Left cardiac atrium (tissue), 4 donors: ENCODE measurements around the gene GNAL. TPM values are rescaled to one million over a fixed set of nuclear protein-coding genes. Genes with fewer than 3 reads are reported as not detected.
"Not testable (repeated sequence)": the region's sequence is repeated elsewhere in the genome, so short reads cannot be mapped to it uniquely, and the experiment has no call there.

Experiments
- ATAC-seq, 2 donors: fragments of 200-7000 bp; cut with Tn5 transposase; one replicate each; pipeline ENCODE4 v1.9.1; 2020; ENCODE audit warnings: mild to moderate bottlenecking in 2 of 2, moderate library complexity in 2 of 2
- DNase-seq: peaks from one replicate; pipeline ENCODE4 v3.0.0-alpha.2; 2020
- intact Hi-C, 2 donors: fragments of 100-400 bp; cut with DNase I; formaldehyde crosslinking; loops; one replicate each; pipeline versions ENCODE4 v1.14.1 to v1.15.1; 2022 to 2023
- total RNA-seq, 2 donors: library from RNA; stranded (reverse); fragmentation: NEBNext Ultra II Directional; extraction: Animal tissue kit (Norgen Biotek cat#: 25700); gene quantifications; one replicate each; pipeline ENCODE4 v1.2.1, GENCODE V29; 2021
- donor health status: DM: no; HTN: yes; CAD: no.
- donor health status: DM: no; HTN: yes; CAD: no; lungs with severe emphysema.
- donor health status: DM: yes; HTN: yes; CAD: no.
- donor health status: Dilated cardiomyopathy.

GNAL gene
- total RNA-seq, 2 donors from 2014 or later = 3.0 to 5.8 TPM

DNA sequence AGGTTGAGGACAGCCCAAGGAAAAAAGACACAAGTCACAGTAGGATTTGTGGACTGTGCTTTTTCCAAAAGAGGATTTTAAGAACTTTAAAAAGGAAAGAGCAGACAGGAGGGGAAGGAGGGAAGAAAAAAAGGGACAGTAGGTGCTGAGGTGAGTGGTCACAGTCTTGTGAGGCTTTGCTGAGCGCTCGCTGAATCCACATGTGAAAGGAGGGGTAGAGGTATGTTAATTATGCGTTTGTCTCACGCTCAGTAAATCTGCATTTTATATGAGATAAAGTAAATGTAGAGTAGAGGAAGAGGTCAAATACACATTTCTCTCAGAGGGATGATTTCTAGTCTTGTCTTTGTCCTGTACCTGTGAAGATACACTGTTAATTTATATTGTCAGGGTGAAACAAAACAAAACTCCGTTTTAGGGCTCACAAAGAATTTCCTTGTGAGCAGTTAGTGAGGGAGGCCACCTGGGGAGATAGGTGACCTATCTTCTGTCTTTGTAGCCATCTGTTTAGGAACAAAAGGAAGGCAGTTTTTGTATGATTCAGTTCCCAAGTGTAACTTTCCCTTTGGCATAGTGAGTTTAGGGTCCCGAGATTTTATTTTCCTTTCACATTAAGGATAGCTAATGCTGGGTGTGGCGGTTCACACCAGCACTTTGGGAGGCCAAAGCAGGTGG lies 25.3 kb downstream of the GNAL start:
- ATAC-seq = no peak
- intact Hi-C loops = no loop called here
- DNase-seq = no peak

DNA sequence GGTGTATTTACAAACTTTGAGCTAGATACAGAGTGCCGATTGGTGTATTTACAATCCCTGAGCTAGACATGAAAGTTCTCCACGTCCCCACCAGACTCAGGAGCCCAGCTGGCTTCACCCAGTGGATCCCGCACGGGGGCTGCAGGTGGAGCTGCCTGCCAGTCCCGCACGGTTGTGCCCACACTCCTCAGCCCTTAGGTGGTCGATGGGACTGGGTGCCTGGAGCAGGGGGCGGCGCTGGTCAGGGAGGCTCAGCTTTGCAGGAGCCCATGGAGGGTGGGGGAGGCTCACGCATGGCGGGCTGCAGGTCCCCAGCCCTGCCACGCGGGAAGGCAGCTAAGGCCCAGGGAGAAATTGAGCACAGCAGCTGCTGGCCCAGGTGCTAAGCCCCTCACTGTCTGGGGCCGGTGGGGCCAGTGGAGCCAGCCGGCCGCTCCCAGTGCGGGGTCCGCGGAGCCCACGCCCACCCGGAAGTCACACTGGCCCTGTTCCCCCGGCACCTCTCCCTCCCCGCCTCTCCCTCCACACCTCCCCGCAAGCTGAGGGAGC lies 27.8 kb downstream of the GNAL start:
- intact Hi-C loops, DNase-seq, ATAC-seq: not testable (repeated sequence)

DNA sequence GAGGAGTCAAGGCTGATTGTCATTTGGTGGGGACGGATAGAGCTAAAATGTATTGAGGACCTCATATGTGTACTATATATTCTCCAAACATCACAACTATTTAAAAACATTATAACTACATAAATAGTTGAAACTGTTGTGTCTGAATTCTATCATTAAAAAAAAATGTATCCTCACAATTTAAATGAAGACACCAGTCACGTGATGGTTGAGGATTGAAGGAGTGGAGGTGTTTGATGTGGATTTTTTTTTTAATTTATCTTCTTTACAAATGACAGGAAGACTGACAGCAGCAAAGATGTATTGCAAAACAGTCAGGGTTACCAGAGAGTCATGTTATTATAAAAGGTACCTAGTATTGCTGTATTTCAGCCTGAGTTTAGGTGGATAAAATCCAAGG lies 30.0 kb downstream of the GNAL start:
- intact Hi-C loops = no loop called here
- ATAC-seq = no peak

DNA sequence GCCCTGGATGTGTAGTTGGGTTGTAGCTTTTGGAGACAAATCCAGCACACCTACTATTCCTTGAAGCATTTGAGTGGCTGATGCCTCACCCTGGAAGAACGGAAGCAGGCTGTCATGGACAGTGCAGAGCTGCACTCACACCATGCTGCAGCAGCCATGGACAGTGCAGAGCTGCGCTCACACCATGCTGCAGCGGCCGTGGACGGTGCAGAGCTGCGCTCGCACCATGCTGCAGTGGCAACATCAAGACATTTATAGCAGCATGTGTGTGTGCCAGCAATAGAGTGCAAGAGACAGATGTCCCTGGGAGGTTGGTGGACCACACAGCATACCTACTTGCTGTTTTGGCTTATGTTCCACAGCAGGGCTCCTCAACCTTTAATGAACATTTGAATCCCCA lies 30.6 kb downstream of the GNAL start:
- DNase-seq (no peak), ATAC-seq (no peak)
- intact Hi-C loops = no loop called here

More for the DNA sequence above, 30.0 kb downstream of the GNAL start:
- DNase-seq = no peak

DNA sequence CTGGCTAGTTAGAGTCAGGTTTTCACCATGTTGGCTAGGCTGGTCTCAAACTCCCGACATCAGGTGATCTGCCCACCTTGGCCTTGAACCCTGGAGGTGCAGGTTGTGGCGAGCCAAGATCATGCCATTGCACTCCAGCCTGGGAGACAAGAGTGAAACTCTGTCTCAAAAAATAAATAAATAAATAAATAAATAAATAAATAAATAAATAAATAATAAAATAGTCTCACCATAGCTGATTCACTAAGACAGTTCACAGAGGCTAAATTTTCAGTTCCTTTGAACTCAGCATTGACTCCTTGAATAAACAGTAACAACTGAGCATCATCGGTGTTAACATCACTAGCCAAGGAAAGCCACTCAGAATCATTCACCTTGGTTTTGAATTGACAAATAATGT lies 32.7 kb downstream of the GNAL start:
- no peak for ATAC-seq
- intact Hi-C loops = no loop called here
- DNase-seq = no peak

DNA sequence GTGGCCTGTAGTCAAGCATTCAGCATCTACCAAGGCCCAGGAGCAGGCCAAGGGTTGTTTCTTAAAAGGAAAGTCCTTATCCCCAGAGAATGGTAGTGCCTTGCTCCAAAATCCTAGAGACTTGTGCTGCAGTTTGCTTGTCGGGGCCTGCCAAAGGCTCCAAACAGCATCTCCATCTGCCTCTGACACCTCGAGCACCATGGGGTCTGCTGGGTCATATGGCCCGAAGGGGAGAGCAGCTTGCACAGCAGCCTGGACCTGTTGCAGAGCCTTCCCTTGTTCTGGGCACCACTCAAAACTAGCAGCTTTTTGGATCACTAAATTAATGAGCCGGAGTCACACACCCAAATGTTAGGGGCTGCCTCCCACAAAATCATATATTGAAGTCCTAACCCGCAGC lies 35.7 kb downstream of the GNAL start:
- intact Hi-C loops = loop anchor here in 1 of 2 donors (5.0 kb wide), 1 partner anchor 67 kb away; no protein-coding TSS in a partner anchor
- DNase-seq (no peak), ATAC-seq (no peak)

DNA sequence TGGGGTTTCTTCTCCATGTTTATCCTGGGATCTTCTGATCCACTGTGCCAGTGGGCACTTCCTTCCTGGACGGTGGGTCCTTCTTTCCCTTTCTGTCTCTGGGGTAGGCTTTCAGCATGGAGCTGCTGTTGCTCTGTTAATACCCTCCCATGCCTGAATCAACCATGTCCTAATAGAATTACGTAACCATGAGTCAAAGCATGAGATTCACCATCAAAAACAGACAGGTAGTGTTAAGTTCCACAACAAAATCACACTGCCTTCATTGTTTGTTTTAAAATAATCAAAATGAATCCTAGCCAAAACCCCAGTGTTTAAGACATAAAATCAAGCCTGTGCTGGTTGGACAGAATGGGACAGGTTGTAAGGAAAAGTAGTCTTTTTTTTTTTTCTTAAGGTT lies 37.5 kb downstream of the GNAL start:
- intact Hi-C loops = loop anchor here in 1 of 2 donors (5.0 kb wide), 1 partner anchor 69 kb away; no protein-coding TSS in a partner anchor
- ATAC-seq = no peak
- no peak for DNase-seq

DNA sequence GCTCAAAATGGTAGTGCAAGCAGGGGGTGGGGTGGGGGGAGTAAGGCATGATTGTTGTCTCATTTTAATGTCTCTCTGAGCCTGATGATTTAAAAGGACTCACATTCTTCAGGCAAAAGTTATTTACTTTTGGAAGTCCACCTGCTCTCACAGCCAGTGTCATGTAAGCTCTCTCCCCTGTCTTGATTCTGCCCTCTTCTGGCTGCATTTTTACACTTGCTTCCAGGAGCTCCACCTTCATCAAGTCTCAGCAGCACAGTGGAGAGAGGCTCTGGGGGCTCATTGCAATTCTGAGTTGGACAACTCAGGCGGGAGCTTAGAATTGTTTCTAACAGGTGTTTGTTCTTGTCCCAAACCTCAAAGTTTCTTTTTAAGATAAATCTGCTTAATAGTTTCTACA lies 39.2 kb downstream of the GNAL start:
- intact Hi-C loops = loop anchor here in 1 of 2 donors (5.0 kb wide), 1 partner anchor 71 kb away; no protein-coding TSS in a partner anchor
- ATAC-seq = no peak
- DNase-seq = no peak

DNA sequence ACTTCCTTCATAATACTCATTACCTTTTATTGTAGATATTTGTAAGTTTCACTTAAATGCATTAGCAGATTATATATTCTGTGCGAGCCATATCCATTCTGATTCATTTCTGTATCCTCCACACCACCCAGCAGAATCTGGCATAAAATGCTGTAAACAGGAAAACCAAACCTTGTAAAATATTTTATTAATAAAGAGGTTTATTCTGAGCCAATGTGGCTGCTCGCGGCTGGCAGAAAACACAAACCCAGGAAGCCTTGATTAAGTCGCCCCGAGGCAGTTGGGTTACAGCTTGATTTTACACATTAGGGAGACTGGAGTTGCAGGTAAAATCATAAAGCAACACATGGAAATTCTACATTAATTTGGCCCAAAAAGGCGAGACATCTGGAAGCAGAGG lies 40.5 kb downstream of the GNAL start:
- ATAC-seq = no peak
- intact Hi-C loops = loop anchor here in 1 of 2 donors (5.0 kb wide), 1 partner anchor 72 kb away; no protein-coding TSS in a partner anchor

DNA sequence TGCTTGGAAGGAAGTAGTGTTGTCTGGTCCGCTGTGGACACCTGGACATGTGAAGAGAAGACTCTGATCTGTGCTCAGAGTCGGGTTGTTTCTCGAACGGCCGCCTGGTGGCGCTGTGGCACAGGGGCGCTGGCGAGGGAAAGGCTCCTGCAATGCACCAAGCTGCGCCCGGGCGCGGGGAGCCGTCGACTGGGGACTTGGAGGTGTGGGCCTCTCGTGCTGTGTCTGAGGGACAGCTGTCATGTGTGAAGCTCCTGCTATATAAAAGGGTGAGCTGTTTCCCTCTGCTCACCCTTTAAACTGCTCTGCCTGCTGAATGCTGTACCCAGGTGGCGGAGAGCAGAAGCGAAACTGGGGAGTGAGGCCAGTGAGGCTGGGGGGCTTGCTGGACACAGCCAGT lies 44.0 kb downstream of the GNAL start:
- ATAC-seq = peak; percentile 89 to 93

More for the DNA sequence above, 40.5 kb downstream of the GNAL start:
- DNase-seq = no peak

DNA sequence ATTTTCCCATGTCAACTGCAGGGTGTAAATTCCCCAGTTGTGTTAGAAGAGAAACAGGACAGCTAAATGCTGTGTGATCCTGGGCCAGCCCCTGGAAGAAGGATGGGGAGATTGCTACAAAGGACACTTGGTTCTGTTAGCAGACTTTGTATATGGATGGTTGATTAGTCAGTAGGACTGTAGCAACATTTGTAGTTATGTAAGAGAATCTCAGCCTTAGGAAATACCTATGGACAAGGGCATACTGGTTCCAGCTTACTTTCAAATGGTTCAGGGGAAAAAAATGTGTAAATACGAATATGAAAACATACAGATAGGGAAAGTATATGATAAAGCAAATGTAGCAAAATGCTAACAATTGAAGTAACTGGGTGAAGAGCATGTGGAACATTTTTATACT lies 47.6 kb downstream of the GNAL start:
- DNase-seq (no peak), ATAC-seq (no peak)
- intact Hi-C loops = loop anchor here in 1 of 2 donors (10.0 kb wide), 1 partner anchor 308 kb away; no protein-coding TSS in a partner anchor

More for the DNA sequence above, 44.0 kb downstream of the GNAL start:
- intact Hi-C loops = loop anchor here (1.0 to 10.0 kb wide), 4 partner anchors 139 to 312 kb away; no protein-coding TSS in a partner anchor
- peak; percentile 79 for DNase-seq

DNA sequence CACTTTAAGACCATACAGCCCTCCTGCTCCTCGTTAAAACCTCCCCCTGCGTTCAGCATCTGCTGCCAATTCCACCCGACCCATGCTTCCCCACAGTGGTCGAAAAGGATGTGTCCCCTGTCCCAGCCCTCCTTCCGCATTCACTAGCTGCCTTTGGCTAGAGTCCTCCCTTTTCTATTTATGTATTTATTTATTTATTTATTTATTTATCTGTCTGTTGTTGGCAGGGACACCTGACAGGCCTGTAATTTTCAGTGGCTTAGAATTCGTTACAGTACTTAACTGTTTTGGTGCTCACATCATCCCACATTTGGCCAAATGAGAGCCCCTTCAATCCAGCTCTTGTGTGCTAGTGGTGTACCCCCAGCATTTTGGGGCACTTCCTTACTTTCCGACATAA lies 50.8 kb downstream of the GNAL start:
- DNase-seq (no peak), ATAC-seq (peak in 1 of 2 donors; percentile 38)
- intact Hi-C loops = loop anchor here in 1 of 2 donors (10.0 kb wide), 1 partner anchor 305 kb away; no protein-coding TSS in a partner anchor

DNA sequence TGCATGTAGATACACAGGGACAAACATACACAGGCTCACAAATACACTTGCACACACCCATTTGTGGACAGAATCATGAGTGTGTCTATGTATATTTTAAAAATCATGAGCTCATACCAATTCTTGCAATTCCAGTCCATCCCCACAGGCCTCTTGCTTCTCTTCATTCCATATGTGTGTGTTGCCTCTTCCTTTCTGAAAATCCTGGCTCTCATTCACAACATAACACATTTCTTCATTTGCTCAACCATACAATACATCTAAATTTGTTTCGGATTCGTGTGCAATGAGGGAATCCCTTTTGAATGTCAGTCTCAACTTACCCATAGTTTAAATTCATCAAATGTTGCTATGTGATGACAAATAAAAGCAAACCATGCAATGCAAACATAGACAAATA lies 51.4 kb downstream of the GNAL start:
- no peak for ATAC-seq
- no peak for DNase-seq
- intact Hi-C loops = no loop called here

DNA sequence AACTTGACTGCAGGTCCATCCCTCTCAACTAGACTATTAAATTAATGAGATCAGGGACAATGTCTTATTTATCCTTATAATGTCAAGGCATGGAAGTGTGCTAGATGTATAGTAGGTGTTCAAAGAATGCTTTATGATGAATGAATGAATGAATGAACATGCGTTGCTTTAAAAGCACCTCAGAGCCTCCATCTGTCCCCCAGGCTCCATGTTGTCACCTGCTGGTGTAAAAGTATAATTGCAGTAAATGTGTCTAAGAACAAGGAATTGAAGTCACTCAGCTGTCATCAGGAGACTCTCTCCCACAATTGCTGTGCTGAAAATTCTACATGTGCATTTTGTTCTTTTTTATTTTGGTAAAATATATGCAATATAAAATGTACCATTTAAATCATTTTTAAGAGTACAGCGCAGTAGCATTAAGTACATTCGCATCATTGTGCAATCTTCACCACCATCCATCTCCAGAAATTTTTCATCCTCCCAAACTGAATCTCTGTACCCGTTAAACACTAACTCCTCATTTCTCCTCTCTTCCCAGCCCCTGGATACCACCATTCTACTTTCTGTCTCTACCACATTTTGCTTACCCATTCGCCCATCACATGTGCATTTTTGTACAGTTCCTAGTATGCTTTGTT lies 52.6 kb downstream of the GNAL start:
- intact Hi-C loops = no loop called here
- ATAC-seq = no peak
- DNase-seq = no peak

DNA sequence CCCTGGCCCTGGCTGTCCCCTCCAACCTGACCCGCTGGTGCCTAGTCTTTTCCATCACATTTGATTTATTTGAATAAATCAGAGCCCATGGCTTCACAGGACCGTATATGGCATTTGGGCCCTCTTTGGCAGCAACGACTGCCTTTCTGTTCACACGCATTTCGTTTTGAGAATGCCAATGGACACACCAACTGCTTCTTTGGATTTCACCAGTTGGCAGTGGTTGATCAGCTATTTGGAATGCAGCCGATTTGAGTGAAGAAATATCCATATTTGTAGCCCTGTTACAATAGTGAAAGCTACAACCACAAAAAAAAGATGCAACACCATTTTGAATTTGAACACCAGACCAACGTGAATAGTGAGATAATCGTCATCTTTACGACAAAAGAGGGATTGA lies 56.5 kb downstream of the GNAL start:
- no peak for DNase-seq
- intact Hi-C loops = no loop called here
- no peak for ATAC-seq

DNA sequence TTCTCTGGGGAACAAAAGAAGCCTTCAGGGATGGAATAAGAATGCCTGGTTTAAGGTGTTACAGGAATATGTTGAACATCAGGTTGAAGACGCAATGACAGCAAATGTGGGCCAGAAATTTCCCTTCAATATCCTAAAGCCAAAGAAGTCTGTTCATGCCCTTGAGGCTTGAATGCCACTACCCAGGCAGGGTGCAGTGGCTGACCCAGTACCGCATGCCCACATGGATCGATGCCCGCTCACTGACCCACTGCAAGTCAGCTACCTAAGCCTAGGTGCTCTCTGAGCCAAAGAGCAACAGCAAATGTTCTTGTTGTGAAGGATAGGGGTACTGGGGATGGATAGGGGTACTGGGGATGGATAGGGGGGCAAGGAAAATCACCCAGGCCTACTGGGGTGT lies 58.2 kb downstream of the GNAL start:
- intact Hi-C loops = no loop called here
- DNase-seq (no peak), ATAC-seq (no peak)

DNA sequence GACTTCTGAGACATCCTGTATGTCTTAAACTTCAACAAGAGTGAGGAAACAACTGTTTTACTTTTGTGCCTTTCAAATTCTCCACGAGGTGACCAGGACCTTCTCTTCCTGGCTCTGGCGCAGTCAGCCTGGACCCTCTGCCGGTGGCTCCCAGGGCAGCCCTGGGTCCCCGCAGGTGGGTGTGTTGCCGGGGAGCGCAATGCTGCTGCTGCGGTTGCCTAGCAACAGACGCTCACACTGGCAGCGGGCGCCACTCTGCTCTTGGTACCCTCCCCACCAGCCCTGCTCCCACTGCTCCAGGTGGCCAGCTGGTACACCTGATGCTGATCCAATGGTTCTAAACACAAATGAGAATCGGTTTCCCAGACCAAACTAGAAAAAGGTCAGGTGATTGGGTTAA lies 58.7 kb downstream of the GNAL start:
- ATAC-seq (no peak), DNase-seq (no peak)
- intact Hi-C loops = no loop called here

DNA sequence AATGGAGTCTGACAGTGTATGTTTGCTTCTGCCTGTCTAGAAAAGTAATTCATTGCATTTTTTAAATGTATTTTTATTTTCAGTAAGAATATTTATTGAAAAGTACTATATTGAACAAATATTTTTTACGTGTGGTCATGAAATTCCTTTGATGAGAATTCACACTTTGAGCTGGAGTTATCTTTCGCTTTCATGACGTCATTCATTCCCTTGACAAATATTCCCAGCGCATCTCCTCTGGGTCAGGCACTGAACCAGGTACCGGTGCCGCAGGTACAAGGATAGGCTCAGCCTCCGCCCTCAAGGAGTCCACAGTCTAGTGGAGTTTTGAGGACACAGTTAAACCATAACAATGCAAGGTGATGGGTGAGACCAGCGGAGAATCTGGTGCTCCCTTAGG lies 60.2 kb downstream of the GNAL start:
- no peak for ATAC-seq
- no peak for DNase-seq
- intact Hi-C loops = no loop called here

DNA sequence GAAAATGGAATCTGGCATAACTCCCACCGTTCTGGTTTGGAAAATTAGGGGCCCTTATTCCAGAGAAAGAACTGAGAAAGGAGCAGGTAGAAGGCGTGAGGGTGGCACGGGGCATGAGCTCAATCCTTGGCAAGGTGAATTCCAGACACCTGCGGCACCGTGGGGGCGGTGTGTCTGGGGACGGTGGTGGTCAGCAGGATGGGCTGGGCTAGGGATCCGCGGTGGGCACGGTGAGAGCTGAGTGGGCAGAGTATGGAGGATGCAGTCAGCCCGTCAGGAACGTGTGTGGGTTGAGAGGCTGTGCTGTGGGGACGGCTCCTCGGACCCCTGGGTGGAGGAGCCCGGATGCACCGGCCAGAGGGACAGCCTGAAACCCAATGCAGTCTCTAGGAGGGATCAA lies 61.1 kb downstream of the GNAL start:
- ATAC-seq = no peak
- intact Hi-C loops = no loop called here
- no peak for DNase-seq

DNA sequence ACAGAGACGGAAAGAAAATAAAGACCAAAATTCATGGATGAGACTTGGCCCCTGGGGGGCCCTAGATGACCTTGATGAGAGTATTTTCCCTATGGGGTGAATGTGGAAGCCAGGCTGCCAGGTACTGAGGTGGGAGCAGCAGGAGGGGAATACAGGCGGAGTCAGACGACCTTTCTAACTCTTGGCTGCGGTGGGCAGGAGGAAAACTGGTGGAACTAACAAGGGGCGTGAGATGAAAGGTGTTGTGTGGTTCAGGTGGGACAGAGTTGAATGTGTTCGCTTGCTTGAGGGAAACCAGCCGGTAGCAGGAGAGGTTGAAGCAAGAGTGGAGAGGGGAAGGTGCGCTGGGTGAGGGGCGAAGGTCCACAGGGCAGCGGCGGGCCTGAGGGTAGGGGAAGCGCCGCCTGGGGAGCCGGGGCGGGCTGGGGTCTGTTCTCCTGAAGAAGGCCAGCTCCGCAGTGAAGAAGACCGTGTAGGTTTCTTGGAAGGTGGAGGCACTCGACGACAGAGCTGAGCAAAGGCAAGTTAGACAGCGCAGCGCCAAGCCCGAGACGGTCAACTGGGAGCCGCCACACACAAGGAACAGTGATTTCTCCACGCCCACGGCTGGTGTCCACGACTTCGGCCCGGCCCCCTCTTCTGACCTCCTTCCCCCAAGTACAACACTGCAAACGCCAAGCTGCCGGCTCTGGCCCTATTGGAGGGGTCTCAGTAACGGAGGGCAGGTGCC lies 61.7 kb downstream of the GNAL start:
- intact Hi-C loops = no loop called here
- no peak for DNase-seq
- ATAC-seq = no peak
